Activated CD4-positive, CD25-positive, alpha-beta regulatory T cell treated with anti-CD3 and anti-CD28 coated beads, Interleukin-2, amount 50 U/mL, for 24 hours (primary cell): Measurements from ENCODE around the gene NUP98.
"Not testable (repeated sequence)": the region's sequence is repeated elsewhere in the genome, so short reads cannot be mapped to it uniquely, and the experiment has no call there.

Experiments used
- ATAC-seq, 2 donors: fragments of 150-1000 bp; cut with Tn5 transposase; one replicate each; pipeline ENCODE4 v1.10.0; 2021; ENCODE audit warnings: mild to moderate bottlenecking in 1 of 2, moderate library complexity in 1 of 2

NUP98 gene

GRCh38 chr11:3825473-3826154, 28.3 kb upstream of the NUP98 start:
- ATAC-seq: no peak

GRCh38 chr11:3824714-3825472, 27.5 kb upstream of the NUP98 start:
- ATAC-seq: peak; percentile 90 to 91

- ATAC-seq: no peak
Measured at GRCh38 chr11:3823762-3824506, 26.6 kb upstream of the NUP98 start.

GRCh38 chr11:3823303-3823702, 25.9 kb upstream of the NUP98 start:
- ATAC-seq: no peak

GRCh38 chr11:3822312-3822711, 25.0 kb upstream of the NUP98 start:
- ATAC-seq: no peak

- no peak for ATAC-seq
Measured at GRCh38 chr11:3820971-3821370, 23.6 kb upstream of the NUP98 start.

GRCh38 chr11:3817181-3817800, 19.9 kb upstream of the NUP98 start:
- no peak for ATAC-seq

- no peak for ATAC-seq
Measured at GRCh38 chr11:3816673-3817072, 19.3 kb upstream of the NUP98 start.

GRCh38 chr11:3815845-3816244, 18.5 kb upstream of the NUP98 start:
- ATAC-seq: no peak

- ATAC-seq: not testable (repeated sequence)
Measured at GRCh38 chr11:3814832-3815231, 17.5 kb upstream of the NUP98 start.

- ATAC-seq: no peak
Measured at GRCh38 chr11:3810951-3811350, 13.6 kb upstream of the NUP98 start.

GRCh38 chr11:3810446-3810845, 13.1 kb upstream of the NUP98 start:
- no peak for ATAC-seq

GRCh38 chr11:3809624-3809928, 12.2 kb upstream of the NUP98 start:
- no peak for ATAC-seq

- ATAC-seq: peak; percentile 75 to 78
Measured at GRCh38 chr11:3808861-3809623, 11.7 kb upstream of the NUP98 start.

- peak; percentile 71 to 76 for ATAC-seq
Measured at GRCh38 chr11:3807909-3808860, 10.8 kb upstream of the NUP98 start, which contains the start of gene PGAP2. Gene PGAP2 (plus strand): TSS chr11:3808560. CDS start chr11:3811260, 2,700 bp downstream.

GRCh38 chr11:3803726-3804495, 6.6 kb upstream of the NUP98 start:
- ATAC-seq: no peak

- ATAC-seq: no peak
Measured at GRCh38 chr11:3802011-3802790, 4.8 kb upstream of the NUP98 start.

GRCh38 chr11:3799873-3800272, 2.5 kb upstream of the NUP98 start:
- no peak for ATAC-seq

GRCh38 chr11:3799143-3799542, 1.8 kb upstream of the NUP98 start:
- ATAC-seq: no peak
